ENCODE measurements around the gene TBCD.
"Not testable (repeated sequence)": the region's sequence is repeated elsewhere in the genome, so short reads cannot be mapped to it uniquely, and the experiment has no call there.

TBCD gene

GRCh38 chr17:82960419-82961271 is 208.8 kb downstream of the TBCD start:
- no peak for DNase-seq

GRCh38 chr17:82961366-82962162 is 209.7 kb downstream of the TBCD start:
- no peak for DNase-seq

DNA sequence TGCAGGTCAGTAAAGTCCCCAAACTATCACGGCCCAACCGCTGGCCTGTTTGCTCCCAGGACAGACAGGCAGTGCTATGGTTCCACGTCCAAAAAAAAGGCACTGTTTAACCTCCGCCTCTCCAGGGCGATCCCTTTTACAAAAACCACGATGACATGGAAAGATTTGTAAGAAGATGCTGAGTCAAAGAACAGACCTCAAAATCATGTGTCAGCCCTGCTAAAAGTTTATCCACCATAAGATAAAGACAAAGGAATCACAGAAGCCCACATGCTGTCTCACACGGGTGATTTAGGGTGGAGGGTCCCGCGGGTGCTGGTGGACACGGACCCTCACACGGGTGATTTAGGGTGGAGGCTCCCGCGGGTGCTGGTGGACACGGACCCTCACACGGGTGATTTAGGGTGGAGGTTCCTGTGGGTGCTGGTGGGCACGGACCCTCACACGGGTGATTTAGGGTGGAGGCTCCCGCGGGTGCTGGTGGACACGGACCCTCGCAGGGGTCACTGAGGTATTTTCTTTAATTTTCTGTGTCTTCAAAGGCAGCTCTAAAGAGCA is 210.4 kb downstream of the TBCD start:
- no peak for DNase-seq

- no peak for DNase-seq
Measured at GRCh38 chr17:82963104-82963950, 211.5 kb downstream of the TBCD start.

DNA sequence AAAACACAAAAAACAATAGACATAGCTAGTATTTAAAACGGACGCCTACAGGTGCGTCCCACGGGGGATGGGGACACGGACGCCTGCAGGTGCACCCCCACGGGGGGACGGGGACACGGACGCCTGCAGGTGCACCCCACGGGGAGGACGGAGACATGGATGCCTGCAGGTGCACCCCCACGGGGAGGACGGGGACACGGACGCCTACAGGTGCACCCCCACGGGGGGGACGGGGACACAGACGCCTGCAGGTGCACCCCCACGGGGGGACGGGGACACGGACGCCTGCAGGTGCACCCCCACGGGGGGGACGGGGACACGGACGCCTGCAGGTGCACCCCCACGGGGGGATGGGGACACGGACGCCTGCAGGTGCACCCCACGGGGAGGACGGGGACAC is 212.6 kb downstream of the TBCD start:
- DNase-seq: not testable (repeated sequence)

DNA sequence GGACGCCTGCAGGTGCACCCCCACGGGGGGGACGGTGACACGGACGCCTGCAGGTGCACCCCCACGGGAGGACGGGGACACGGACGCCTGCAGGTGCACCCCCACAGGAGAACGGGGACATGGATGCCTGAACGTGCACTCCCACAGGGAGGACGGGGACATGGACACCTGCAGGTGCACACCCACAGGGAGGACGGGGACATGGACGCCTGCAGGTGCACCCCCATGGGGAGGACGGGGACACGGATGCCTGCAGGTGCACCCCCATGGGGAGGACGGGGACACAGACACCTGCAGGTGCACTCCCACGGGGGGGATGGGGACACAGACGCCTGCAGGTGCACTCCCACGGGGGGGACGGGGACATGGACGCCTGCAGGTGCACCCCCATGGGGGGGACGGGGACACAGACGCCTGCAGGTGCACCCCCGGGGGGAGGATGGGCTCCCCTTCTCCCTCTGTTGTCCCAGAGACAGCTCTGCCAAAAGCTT is 213.0 kb downstream of the TBCD start:
- DNase-seq: no peak

GRCh38 chr17:82965371-82965770 is 213.5 kb downstream of the TBCD start:
- DNase-seq: no peak

GRCh38 chr17:82966415-82966814 is 214.6 kb downstream of the TBCD start:
- DNase-seq: no peak

DNA sequence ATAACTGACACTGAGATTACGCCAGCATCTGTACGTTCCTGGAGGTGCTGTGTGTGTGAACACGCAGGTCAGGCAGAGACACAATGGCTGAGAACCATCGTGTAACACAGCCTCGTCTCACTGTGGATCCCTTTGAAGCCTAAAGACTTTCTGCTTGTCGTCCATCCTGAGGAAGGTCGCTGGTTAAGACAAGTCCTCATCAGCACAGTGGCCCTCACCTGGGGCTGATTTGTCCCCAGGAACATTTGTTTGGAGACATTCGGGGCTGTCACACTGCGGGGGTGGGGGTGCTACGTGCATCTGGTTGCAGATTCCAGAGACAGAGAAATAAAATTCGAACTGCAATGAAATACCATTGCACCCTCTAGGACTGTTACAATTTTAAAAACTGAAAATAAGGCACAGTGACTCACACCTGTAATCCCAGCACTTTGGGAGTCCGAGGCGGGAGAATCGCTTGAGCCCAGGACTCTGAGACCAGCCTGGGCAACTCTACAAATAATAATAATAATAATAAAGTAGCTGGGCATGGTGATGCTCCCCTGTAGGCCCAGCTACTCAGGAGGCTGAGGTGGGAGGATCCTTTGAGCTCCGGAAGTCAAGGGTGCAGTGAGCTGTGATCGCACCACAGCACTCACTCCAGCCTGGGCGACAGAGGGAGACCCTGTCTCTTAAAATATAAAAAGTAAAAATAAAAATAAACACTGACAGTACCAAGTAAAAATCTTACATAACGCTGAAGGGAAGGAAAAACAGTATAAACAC is 215.6 kb downstream of the TBCD start:
- no peak for DNase-seq

DNA sequence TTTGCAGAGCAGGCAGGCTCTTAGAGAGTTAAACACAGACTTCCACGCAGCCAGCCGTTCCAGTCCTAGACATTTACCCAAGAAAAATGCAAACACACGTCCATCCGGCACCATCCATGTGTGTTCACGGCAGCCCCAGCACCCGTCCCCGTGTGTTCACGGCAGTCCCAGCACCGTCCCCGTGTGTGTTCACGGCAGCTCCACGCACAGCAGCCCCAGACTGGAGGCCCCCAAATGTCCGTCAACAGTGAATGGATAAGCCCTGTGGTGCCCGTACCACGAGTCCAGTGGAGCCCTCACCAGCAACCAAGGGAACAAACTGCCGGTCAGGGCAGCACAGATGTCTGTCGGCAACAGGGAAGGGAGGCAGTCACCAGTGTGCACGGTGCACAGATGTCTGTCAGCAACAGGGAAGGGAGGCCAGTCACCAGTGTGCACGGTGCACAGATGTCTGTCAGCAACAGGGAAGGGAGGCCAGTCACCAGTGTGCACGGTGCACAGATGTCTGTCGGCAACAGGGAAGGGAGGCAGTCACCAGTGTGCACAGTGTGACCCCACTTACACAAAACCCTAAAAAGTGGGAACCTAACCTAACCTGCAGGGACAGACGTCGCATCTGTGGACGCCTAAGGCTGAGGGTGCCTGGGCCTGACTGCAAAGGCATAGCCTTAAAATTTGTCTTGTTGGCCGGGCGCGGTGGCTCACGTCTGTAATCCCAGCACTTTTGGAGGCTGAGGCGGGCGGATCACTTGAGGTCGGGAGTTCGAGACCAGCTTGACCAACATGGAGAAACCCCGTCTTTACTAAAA is 216.4 kb downstream of the TBCD start:
- DNase-seq: not testable (repeated sequence)

DNA sequence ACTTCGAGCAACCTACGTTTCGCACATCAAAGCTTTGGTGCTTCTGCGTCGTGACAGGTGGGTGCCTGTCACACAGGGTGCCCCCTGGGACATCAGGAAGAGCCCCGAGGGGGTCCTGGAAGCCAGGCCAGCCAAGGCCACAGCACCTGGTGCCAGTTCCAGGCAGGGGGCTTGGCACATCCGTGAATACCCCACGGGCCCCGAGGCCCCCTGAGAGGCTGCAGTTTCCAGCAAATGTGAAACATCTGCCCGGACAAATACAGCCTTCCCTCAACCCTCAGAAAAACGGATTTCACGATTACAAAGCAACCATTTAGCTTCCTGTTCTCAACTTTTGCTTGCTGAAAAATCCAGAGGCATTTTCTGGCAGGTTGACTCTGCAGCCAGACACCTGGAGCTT is 218.2 kb downstream of the TBCD start:
- no peak for DNase-seq

- DNase-seq: no peak
Measured at GRCh38 chr17:82970818-82971590, 219.1 kb downstream of the TBCD start.

DNA sequence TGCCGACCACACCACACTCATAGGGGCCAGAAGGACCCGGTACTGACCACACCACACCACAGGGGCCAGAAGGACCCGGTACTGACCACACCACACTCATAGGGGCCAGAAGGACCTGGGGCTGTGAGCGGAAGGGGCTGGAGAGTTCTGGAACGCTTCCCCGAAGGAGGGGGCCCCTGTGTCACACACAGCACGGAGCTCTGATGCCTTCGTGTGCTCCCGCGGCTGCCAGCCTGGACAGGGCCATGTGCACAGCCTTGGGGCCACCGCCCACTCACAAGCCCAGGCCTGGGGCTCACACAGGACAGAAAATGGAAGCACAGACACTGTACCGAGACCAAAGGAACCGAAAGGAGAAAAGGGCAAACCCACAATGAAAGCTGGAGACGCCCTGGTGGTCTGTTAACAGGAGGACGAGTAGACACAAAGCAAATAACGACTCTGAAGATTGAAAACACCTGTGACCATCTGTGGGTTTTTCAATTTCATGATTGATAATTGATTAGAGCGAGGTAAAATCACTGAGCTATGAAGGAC is 221.0 kb downstream of the TBCD start:
- no peak for DNase-seq

GRCh38 chr17:82973456-82974135 is 221.7 kb downstream of the TBCD start:
- DNase-seq: no peak

GRCh38 chr17:82974136-82974952 is 222.5 kb downstream of the TBCD start:
- no peak for DNase-seq

DNA sequence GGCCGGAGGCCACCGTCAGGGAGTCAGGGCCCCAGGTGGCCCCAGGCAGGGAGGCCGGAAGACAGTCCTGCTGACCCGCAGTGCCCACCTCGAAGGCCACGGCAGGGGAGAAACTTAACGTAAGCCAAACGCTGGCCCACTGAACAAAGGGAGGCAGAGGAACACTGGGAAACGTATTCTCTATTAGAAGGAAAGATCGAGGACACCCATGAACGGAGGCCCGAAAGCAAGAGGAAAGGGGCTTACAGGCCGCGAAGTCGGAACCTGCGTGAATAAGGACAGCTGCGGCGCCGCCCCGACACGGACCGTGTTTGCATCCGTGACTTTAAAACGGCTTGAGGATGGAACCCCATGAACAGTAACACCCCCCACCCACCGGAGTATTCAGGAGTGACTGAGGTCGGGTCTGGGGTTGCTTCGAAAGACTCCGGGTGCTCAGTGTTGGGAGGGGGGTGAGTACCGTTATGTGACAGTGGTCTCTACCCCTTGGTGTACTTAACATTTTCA is 225.2 kb downstream of the TBCD start:
- DNase-seq: no peak

- DNase-seq: no peak
Measured at GRCh38 chr17:82977606-82978005, 225.7 kb downstream of the TBCD start.

GRCh38 chr17:82978765-82979349 is 227.0 kb downstream of the TBCD start:
- DNase-seq: no peak
